Astrocyte of the cerebellum (primary cell): ENCODE results near the gene LINGO4.

Experiments
- DNase-seq: peaks from one replicate; pipeline ENCODE4 v3.0.0-alpha.2; 2011; ENCODE audit warnings: low read depth
- H3K4me3 ChIP-seq: 2 replicates; pipeline ENCODE4 v1.5.1; 2011; ENCODE audit warnings: mild to moderate bottlenecking, low read depth, low read length, moderate library complexity
- in situ Hi-C: cut with HindIII; loops from 2 replicates; pipeline ENCODE4 v1.10.0; 2017; ENCODE audit warnings: low sequenced_read_pairs
- TF ChIP-seq, protein P1 (sequence below): IDR thresholded peaks from 2 replicates; pipeline ENCODE4 v1.5.1; 2012; ENCODE audit warnings: low read length, low read depth, moderate library complexity, mild to moderate bottlenecking; ENCODE audit errors: missing control alignments

Gene LINGO4

DNA sequence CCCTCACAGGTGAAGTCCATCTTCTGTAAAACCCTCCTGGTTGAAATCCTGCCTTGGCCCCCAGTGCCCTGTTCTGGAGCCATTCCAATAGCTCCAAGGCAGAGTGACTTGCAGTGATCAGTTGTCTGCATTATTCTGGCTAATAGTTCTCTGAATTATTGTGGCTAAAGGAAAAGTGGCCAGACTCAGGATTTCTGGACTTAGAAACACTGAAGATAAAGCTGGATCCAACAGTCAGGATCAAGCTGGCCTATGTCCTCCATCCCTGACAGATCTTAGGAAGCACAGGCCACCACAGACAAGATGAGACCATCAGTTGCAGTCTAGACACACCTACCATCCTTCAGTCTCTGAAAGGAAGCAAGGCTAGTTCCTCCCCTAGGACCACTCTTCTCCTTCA lies 35.2 kb upstream of the LINGO4 start:
- in situ Hi-C loops: no loop called here
- TF ChIP-seq, protein P1, sequence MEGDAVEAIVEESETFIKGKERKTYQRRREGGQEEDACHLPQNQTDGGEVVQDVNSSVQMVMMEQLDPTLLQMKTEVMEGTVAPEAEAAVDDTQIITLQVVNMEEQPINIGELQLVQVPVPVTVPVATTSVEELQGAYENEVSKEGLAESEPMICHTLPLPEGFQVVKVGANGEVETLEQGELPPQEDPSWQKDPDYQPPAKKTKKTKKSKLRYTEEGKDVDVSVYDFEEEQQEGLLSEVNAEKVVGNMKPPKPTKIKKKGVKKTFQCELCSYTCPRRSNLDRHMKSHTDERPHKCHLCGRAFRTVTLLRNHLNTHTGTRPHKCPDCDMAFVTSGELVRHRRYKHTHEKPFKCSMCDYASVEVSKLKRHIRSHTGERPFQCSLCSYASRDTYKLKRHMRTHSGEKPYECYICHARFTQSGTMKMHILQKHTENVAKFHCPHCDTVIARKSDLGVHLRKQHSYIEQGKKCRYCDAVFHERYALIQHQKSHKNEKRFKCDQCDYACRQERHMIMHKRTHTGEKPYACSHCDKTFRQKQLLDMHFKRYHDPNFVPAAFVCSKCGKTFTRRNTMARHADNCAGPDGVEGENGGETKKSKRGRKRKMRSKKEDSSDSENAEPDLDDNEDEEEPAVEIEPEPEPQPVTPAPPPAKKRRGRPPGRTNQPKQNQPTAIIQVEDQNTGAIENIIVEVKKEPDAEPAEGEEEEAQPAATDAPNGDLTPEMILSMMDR: no peak
- H3K4me3 ChIP-seq: no peak overlapping the region
- DNase-seq: no peak

GRCh38 chr1:151839457-151840403 lies 34.5 kb upstream of the LINGO4 start, which contains the start of gene C2CD4D:
Gene C2CD4D (minus strand): TSS chr1:151839820. CDS start chr1:151838989, 831 bp downstream.
- no peak for DNase-seq
- TF ChIP-seq, protein P1: no peak
- in situ Hi-C loops: no loop called here
- peak within 1 kb of the TSS; percentile 19 for H3K4me3 ChIP-seq

DNA sequence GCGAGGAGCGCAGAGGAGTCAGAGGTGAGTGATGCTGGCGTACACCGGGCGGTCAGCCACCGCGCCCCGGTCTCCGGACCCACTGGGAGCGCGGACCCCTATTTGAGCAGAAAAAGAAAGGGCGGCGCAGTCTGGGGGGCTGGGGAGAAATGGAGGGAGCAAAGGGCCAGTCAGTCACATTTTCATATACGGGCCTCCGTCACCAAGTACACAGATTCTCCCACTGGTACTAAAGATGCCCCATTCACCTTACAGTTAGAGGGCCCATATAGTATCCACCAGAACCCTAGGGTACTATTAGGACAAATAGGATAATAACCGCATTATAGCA lies 33.8 kb upstream of the LINGO4 start:
- no peak for DNase-seq
- TF ChIP-seq, protein P1: no peak
- H3K4me3 ChIP-seq: no peak overlapping the region
- in situ Hi-C loops: no loop called here

DNA sequence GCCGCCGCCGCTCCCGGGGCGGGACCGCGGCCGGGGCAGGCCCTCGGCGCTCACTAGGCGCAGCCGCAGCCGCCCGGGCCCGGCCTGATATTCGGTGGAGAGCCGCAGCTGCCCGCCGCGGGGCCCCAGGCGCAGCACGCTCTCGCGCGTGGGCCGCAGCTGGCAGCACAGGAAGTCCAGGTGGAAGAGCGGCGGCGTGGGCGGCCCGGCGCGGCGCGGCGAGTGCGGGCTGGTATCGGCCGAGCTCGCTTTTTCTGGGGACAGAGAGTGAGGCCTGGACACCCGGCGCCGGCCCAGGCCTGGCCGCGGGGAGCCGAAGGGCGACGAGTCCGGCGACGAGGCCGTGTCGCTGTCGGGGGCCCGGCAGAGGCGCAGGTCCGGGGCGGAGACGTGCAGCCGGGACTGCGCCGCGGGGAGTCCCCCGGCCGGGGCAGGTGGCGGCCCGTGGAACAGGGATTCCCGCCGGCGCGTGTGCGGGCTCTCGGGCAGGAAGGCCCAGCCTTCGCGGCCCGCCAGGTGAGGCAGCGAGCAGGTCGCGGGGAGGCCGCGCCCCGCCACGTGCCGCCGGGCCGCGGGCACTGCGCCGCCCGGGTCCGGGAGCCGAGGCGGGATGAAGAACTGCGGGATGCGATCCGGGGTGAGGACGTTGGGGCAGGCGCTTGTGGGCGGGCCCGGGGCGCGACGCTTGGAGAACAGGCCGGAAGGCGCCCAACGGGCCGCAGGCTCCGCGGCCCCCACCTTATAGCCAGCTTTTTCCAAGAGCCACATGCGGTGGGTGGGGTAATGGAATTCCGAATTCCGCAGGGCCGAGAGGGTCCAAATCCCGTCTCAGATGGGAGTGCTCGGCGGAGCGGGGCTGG lies 33.2 kb upstream of the LINGO4 start:
- in situ Hi-C loops: no loop called here
- TF ChIP-seq, protein P1: no peak
- H3K4me3 ChIP-seq: peak overlapping the region; percentile 19
- no peak for DNase-seq

GRCh38 chr1:151837884-151838221 lies 32.6 kb upstream of the LINGO4 start:
- no peak overlapping the region for H3K4me3 ChIP-seq
- in situ Hi-C loops: no loop called here
- TF ChIP-seq, protein P1: no peak
- DNase-seq: no peak

GRCh38 chr1:151837197-151837596 lies 32.0 kb upstream of the LINGO4 start:
- in situ Hi-C loops: no loop called here
- TF ChIP-seq, protein P1: no peak
- DNase-seq: no peak
- no peak overlapping the region for H3K4me3 ChIP-seq
